HG02798 (cell line): Measurements from ENCODE around the gene ATXN1.

Source experiments
- ATAC-seq: cut with Tn5 transposase; IDR thresholded peaks from one replicate; pipeline ENCODE4 v1.9.1; 2021; ENCODE audit warnings: mild to moderate bottlenecking; ENCODE audit not compliant: unreplicated experiment, poor library complexity

Gene ATXN1

DNA sequence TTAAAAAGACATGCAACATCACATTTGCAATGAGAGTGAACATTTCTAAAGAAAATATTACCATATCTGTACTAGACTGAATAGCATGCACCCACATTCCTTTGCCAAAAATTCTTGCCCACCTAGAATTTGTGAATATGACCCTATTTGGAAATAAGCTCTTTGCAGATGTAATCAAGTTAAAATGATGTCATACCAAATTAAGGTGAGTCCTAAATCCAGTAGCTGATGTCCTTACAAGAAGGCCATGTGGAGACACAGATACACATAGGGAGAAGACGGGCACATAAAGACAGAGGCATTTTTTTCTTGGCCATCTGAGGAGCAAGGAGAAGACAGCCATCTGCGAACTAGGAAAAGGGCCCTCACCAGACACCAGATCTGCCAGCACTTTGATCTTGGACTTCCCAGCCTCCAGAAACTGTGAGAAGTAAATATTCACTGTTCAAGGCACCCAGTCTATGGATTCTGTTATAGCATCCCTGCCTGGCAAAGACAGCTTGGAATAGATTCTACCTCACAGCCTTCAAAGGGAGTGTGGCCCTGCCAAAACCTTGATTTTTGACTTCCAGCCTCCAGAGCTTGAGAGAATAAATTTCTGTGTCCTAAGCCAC, 22.8 kb upstream of the ATXN1 start:
- no peak for ATAC-seq

DNA sequence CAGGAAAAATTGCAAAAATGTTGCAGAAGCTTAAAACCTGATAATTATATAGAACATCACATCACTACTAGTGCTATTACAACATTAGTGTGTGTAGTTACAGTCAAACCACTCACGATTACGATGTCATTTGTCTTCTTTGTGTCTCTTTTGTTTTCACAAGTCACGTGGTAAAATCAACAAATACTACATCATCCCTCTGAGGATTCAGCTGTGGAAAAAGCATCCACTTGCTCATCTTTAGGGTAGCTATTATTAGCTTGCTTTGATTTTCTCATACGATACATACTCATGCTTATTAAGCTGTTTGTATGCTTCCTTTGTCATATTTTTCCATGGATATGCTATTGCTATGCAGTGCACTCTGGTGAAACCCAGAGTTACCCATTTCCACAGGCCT, 22.2 kb upstream of the ATXN1 start:
- ATAC-seq = no peak

GRCh38 chr6:16782278-16782677, 21.0 kb upstream of the ATXN1 start:
- no peak for ATAC-seq

DNA sequence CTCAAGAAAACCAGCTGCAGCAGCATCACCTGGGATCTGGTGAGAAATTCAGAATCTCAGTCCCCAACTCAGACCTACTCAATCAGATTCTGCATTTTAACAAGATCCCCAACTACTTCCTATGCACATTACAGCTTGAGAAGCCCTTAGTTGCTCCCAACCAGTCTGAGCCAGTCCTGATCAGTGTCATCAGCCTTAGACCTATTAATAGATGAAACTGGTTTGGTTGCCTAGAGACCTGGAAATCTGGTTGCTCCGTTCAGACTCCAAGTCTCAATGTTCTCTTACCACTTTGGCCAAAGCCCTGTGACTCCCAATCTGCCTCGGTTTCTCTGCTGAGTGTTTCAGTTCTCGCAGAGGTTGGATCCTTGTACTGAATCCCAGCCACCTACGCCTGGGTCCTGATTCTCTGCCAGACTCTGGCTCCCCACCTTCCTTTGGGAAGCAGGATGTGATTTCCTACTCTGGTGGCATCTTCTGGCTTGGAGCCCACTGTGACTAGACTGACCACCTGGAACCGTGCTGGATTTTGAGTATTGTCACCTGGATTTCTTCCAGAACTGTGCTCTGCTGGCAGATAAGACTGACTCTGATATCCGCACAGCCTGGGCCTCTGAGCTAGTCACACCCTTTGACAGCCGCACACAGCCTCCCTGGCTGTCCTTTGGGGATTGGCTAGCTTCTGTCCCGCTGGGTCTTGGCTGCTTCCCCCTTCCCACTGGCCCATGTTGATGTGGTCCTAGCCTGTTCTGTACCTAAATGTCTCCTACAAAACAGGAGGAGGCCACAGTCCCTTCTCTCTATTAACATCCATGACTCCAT, 20.3 kb upstream of the ATXN1 start:
- no peak for ATAC-seq

DNA sequence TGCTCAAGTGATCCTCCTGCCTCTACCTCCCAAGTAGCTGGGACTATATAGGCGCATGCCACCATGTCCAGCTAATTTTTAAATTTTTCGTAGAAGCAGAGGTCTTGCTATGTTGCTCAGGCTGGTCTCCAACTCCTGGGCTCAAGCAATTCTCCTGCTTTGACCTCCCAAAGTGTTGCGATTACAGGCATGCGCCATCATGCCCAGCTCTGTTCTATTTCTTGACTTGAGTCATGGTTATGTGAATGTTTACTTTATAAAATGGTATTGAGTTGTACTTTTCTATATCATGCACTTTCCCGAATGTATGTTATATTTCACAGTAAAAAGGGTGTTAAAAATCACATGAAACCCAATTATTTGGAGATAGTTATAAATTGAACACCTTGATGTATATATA, 17.3 kb upstream of the ATXN1 start:
- no peak for ATAC-seq

- no peak for ATAC-seq
Observed at GRCh38 chr6:16777794-16778193, 16.5 kb upstream of the ATXN1 start.

DNA sequence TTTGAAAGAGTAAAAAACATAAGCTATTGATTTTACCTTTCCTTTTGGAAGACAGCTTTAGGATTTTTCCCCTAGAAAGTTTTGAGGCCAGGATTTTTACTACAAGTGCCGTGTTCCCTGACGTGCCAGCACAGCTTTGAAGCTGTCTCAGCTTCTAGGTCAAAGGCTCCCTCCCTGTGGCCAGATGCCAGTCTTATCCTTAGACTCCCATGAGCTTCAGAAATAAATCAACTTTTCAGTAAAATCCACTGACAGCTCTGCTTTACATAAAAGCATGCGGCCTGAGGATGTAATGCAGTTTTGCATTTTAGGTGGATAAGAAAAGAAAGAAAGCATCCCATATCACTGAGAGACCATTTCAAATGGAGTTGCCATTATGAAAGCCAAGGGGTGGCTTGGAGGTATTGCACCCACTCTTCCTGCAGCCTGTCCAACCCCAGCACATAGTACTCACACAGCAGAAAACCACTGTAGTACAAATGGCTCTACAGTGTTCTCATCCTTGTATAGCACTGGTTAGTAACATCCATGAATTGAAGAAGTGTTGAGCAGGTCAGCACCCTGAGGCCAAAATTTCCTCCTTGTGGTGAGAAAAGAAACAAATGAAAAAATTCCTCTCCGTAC, 15.2 kb upstream of the ATXN1 start:
- ATAC-seq = no peak

GRCh38 chr6:16774437-16774836, 13.2 kb upstream of the ATXN1 start:
- ATAC-seq = no peak

DNA sequence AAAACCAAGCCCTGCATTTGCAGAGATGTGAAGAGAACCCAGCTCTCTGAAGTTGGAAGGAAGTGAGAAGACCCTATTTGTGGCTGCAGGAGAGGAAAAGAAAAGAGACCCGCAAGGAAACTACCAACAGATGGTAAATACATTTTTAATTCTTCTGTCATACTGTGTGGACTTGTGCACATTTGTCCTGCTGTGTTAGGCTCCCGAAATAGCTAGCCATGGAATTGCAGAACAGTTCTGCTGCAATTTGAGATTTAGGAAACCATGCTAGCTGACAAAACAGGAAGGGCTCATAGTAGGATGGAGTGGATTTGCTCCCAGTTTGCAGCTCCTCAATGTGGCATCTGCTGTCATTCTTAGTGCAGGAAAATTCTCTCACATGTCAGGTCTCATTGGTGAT, 12.1 kb upstream of the ATXN1 start:
- no peak for ATAC-seq

DNA sequence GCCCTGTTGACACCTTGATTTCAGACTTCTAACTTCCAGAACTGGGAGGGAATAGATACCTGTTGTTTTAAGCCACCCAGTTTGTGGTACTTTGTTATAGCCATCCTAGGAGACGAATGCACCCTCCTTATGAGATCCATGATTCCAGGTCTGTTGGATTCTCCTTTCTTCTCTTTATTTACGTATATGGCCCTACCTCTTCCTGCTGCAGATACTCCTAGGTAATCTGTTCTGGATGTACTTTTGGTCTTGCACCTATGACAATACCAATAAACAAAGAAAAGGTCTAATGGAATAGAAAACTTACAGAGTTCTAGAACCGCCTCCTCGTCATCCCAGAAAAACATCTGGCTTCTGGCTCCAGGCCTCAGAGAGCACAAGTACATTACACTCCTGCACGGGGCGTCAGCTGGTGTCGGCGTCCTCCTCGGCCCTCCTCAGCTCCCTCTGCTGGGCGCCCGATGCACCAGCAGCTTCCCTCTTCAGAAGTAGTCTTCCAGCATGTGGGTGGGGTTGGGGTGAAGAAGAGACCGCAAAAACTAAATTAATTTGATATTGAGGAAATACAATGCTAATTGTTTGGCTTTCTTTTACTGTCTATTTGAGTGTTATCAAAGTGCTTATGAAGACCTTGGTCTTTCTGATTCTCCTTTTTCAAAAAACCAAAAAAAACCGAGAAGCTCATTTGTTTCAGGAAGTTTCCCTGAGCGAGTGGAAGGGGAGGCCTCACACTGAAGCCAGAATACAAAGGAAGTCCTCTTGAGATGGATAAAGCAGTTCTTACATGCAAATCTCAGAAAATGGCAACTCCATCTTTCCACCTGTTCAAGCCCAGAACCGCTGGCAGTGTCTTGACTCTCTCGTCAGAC, 9.7 kb upstream of the ATXN1 start:
- peak; percentile 91 for ATAC-seq

GRCh38 chr6:16769986-16770376, 8.7 kb upstream of the ATXN1 start:
- ATAC-seq = no peak

- ATAC-seq = peak; percentile 30
Observed at GRCh38 chr6:16769131-16769985, 8.1 kb upstream of the ATXN1 start.

- no peak for ATAC-seq
Observed at GRCh38 chr6:16768477-16768830, 7.2 kb upstream of the ATXN1 start.

GRCh38 chr6:16767765-16768476, 6.7 kb upstream of the ATXN1 start:
- no peak for ATAC-seq

DNA sequence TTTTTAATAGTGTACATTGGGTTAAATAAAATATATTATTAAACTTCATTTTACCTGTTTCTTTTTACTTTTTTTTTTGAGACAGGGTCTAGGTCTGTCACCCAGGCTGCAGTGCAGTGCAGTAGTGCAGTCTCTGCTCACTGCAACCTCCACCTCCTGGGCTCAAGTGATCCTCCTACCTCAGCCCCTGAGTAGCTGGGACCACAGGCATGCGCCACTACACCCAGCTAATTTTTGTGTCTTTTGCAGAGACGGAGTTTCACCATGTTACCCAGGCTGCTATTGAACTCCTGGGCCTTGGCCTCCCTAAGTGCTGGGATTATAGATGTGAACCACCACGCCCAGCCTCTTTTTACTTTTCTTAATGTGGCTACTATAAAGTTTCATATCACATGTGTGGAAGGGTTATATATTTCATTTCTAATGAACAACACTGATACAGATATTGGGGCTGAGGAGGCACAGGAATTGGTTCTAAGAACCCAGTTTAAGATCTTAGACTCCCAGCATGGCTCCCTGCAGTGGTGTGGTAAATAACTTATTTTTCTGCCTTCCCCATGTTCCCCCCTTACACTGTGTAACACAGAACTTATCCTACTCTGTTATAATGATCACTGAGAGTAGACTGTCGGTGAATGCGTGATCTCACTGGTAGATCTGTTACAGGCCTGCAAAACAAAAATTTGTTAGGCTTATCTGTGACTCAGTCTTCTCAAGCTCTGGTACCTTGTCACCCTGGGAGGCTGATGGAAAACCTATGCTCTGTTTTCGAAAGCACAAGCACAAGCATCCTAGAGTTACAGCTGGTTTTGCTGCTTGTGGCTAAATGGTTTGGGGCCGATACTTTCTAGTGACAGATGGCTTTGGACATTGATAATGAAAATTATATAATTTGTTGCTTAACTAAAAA, 5.8 kb upstream of the ATXN1 start:
- no peak for ATAC-seq

DNA sequence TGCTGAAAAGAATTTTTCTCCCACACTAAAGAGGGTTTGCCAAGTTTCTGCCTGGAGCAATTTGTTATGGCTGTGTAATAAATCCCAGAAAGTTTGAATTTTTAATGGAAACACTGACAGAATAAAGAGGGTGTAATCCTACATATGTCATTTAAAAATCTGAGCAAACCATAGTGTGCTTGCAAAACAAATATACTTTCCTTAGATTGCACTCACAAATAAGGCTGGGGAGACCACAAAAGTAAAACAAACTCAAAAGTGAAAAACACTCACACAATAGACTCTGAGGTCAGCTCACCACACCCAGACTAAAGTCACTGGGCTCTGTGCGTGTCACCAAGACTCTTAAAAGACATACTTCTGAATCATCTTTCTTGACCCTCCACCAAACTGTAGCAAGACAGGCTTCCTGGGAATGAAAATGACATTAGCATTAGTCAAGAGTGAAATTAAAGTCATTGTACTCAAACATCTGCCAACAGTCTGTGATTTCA, 4.8 kb upstream of the ATXN1 start:
- no peak for ATAC-seq

DNA sequence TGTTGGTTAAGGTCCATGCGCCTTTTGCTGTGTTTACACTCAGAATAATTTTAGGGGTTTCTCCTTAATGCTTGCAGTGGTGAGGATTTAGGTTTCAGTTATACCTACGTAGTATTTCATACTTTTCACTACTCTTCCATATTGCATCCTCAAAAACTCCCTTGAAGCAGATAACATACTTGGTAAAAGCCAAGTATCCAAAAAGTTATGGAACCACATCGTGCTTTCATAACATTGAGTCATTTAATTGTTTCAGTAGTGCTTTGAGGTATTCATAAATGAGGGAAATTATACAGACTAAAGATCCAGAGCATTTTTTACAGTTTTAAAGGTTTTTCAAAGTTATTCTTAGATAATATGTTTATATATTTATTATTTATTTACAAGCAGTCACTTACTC, 4.0 kb upstream of the ATXN1 start:
- no peak for ATAC-seq
